ENCODE data around the gene UCKL1.

- TF ChIP-seq CTCF (conservative IDR thresholded peaks at IDR 0.05; ENCODE audit: low read length) (no peak), EZH2phosphoT487 (IDR thresholded peaks at IDR 0.05; ENCODE audit: borderline replicate concordance, low read depth, low read length) (no peak)
Observed at GRCh38 chr20:63968928-63969760, 12.9 kb upstream of the UCKL1 start.

All from OCI-LY7 (cell line).